ENCODE measurements around the gene PLA2G1B. TPM values are rescaled to one million over a fixed set of nuclear protein-coding genes. Genes with fewer than 3 reads are reported as not detected.

Gene PLA2G1B
- total and polyA plus RNA-seq, 9 of the 15 experiments (the other 6 are each of a cell fraction or from before 2014, with no cell fraction given): 1.4 TPM; not detected in 8

DNA sequence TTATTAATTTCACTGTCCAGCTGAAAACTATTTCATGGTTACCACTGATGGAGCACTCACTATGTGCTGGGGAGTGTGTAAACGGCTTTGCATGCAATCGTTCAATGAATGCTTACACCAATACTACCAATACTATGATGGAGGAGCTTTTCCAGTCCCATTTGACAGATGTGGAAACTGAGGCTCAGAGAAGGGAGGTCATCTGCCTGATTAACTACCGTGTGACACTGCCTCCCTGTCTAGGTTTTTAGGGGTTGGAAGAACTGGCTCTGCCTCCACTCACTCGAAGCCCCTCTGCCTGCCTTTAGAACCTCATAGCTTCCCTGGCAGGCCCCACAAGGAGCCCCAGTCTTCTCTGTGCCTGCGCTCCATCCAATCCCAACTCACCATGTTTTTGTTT is 29.5 kb upstream of the PLA2G1B start (continued):
- TF ChIP-seq, protein P1, sequence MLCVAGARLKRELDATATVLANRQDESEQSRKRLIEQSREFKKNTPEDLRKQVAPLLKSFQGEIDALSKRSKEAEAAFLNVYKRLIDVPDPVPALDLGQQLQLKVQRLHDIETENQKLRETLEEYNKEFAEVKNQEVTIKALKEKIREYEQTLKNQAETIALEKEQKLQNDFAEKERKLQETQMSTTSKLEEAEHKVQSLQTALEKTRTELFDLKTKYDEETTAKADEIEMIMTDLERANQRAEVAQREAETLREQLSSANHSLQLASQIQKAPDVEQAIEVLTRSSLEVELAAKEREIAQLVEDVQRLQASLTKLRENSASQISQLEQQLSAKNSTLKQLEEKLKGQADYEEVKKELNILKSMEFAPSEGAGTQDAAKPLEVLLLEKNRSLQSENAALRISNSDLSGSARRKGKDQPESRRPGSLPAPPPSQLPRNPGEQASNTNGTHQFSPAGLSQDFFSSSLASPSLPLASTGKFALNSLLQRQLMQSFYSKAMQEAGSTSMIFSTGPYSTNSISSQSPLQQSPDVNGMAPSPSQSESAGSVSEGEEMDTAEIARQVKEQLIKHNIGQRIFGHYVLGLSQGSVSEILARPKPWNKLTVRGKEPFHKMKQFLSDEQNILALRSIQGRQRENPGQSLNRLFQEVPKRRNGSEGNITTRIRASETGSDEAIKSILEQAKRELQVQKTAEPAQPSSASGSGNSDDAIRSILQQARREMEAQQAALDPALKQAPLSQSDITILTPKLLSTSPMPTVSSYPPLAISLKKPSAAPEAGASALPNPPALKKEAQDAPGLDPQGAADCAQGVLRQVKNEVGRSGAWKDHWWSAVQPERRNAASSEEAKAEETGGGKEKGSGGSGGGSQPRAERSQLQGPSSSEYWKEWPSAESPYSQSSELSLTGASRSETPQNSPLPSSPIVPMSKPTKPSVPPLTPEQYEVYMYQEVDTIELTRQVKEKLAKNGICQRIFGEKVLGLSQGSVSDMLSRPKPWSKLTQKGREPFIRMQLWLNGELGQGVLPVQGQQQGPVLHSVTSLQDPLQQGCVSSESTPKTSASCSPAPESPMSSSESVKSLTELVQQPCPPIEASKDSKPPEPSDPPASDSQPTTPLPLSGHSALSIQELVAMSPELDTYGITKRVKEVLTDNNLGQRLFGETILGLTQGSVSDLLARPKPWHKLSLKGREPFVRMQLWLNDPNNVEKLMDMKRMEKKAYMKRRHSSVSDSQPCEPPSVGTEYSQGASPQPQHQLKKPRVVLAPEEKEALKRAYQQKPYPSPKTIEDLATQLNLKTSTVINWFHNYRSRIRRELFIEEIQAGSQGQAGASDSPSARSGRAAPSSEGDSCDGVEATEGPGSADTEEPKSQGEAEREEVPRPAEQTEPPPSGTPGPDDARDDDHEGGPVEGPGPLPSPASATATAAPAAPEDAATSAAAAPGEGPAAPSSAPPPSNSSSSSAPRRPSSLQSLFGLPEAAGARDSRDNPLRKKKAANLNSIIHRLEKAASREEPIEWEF (CRISPR knock-in tag; IDR thresholded peaks at IDR 0.05): no peak

DNA sequence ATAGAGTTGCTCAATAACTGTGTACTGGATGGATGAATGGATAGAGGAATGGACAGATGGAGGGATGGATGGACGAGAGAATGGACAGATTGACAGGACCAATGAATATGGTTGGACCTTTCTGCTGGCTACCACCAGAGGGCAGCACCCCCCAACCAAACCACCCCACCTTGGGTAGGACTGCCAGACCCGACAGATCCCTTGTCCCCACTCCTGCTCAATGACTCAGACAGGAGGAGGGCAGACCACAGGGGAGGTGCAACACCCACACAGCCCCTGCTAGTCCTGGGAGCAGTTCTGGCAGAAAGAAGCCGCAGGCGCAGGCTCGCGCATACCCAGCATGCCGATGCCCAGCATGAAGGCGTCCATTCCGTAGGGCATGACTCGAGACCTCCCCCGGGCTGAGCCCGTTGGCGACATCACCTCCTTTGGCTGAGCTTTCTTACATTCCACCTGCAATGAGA is 29.0 kb upstream of the PLA2G1B start:
- intact Hi-C loops (cut with micrococcal nuclease): loop anchor here (1.0 to 5.0 kb wide), 3 partner anchors 32 to 129 kb away; no protein-coding TSS in a partner anchor
- H3K36me3 ChIP-seq (ENCODE audit: control insufficient read depth, insufficient read depth, low read length): no peaks in the 10 kb centered on the region
- CTCF ChIA-PET (ENCODE audit: low intra/inter-chr PET ratio): interaction anchor here (0.6 to 2.4 kb wide), 8 partner anchors 8 to 629 kb away, joined by 3 to 42 read pairs (median 3); no protein-coding TSS in a partner anchor
- 0 out of 2 replicates have a peak, but pooled peaks cover 11% of the 10 kb centered on the region for H4K20me1 ChIP-seq (replicated peaks; ENCODE audit: control insufficient read depth, insufficient read depth, low read length)
- peaks cover 15 to 45% of the 10 kb centered on the region in 2 experiments; a peak in 4 of 5 replicates for H3K27me3 ChIP-seq (ENCODE audit: control insufficient read depth in 2 of 2, insufficient read depth in 2 of 2, low read length in 2 of 2)
- H2AFZ ChIP-seq (ENCODE audit: low read depth, low read length): no peak overlapping the region
- POLR2A ChIA-PET: no interaction called here
- H3K9me1 ChIP-seq (ENCODE audit: control insufficient read depth, insufficient read depth, low read length): no peaks in the 10 kb centered on the region
- H3K4me2 ChIP-seq (ENCODE audit: insufficient read depth, low read length): peak overlapping the region; percentile 45
- no TSS peak for BruUV-seq (replicated peaks)
- ATAC-seq: peak; percentile 97
- DNase-seq (ENCODE audit: extremely low read depth in 1 of 4, low spot score in 3 of 4): peak; percentile 89 to 96 (median 95)
- H3K4me1 ChIP-seq (replicated peaks in 1 of 2; ENCODE audit: control insufficient read depth in 2 of 2, insufficient read depth in 2 of 2, low read length in 2 of 2): peaks cover 0 to 19% of the 10 kb centered on the region in 2 experiments; a peak in 3 of 5 replicates
- H3K9ac ChIP-seq (ENCODE audit: insufficient read depth in 1 of 2, low read depth in 2 of 2, low read length in 2 of 2): peak overlapping the region in 1 of 2 experiments; percentile 49; a peak in 1 of 4 replicates
- H3K79me2 ChIP-seq (ENCODE audit: control insufficient read depth, insufficient read depth, low read length): no peaks in the 10 kb centered on the region
- H3K9me3 ChIP-seq (replicated peaks; ENCODE audit: control insufficient read depth, insufficient read depth, low read depth, low read length): no peaks in the 10 kb centered on the region
- no peak overlapping the region for H3K27ac ChIP-seq (ENCODE audit: extremely low read depth, low read depth, low read length)
- peak; percentile 98 for FAIRE-seq
- H3K4me3 ChIP-seq: no peak overlapping the region
- in situ Hi-C loops (cut with MboI): no loop called here
- WGBS (ENCODE audit: insufficient coverage, low coverage, missing lambda C conversion rate): 18% methylated on average over 12 of the region's 13 CpGs
- TF ChIP-seq CEBPB (tag; IDR thresholded peaks at IDR 0.05) (no peak), ZNF121 (CRISPR knock-in tag; conservative IDR thresholded peaks at IDR 0.05) (no peak), ZNF143 (CRISPR knock-in tag; IDR thresholded peaks at IDR 0.05) (no peak), PML (IDR thresholded peaks at IDR 0.05; ENCODE audit: low read length) (no peak), ZKSCAN3 (CRISPR knock-in tag; IDR thresholded peaks at IDR 0.05) (no peak), NRF1 (conservative IDR thresholded peaks at IDR 0.05 in 1 of 2, IDR thresholded peaks at IDR 0.05 in 1 of 2) (peak; percentile 74 to 79), JUN (IDR thresholded peaks at IDR 0.05; ENCODE audit: borderline replicate concordance, low read depth, low read length) (peak; percentile 83), JUN (CRISPR knock-in tag; IDR thresholded peaks at IDR 0.05; ENCODE audit: borderline replicate concordance) (no peak), SMARCB1 (IDR thresholded peaks at IDR 0.05; ENCODE audit: insufficient read length, low read depth) (no peak), FOXP1 (CRISPR knock-in tag; IDR thresholded peaks at IDR 0.05) (0 out of 2 replicates have a peak, but pooled peaks have one; percentile 37), CCNT2 (IDR thresholded peaks at IDR 0.05; ENCODE audit: borderline replicate concordance, extremely low read depth, insufficient read length, low read depth, low read length) (no peak)
- TF ChIP-seq, protein P2, sequence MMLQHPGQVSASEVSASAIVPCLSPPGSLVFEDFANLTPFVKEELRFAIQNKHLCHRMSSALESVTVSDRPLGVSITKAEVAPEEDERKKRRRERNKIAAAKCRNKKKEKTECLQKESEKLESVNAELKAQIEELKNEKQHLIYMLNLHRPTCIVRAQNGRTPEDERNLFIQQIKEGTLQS (IDR thresholded peaks at IDR 0.05): peak; percentile 82
- TF ChIP-seq, protein P2 (CRISPR knock-in tag; conservative IDR thresholded peaks at IDR 0.05): 0 out of 2 replicates have a peak, but pooled peaks have one; percentile 27

All from K562 (cell line).